Measurements from ENCODE around the gene SIRPA. TPM values are rescaled to one million over a fixed set of nuclear protein-coding genes. Genes with fewer than 3 reads are reported as not detected.

Gene SIRPA
- total and polyA plus RNA-seq, 2 of the 4 experiments (the other 2 are of a cell fraction), result 9.9 to 40.2 TPM

- TF ChIP-seq CEBPB (IDR thresholded peaks at IDR 0.05; ENCODE audit: low read depth, low read length) (peak; percentile 48; the same call in 1 of the 2 replicates), MAZ (IDR thresholded peaks at IDR 0.05; ENCODE audit: borderline replicate concordance, low read depth, low read length) (no peak)
These were observed 70.5 kb downstream of the SIRPA start (continued) for GRCh38 chr20:1965520-1966351.

- Histone ChIP-seq H2BK120ac (ENCODE audit: low read depth, low read length) (no peak overlapping the region), H3K9me3 (ENCODE audit: control insufficient read depth, insufficient read depth, low read length) (no peaks in the 10 kb centered on the region), H3K4me1 (ENCODE audit: control insufficient read depth, insufficient read depth, low read length) (no peaks in the 10 kb centered on the region), H3K56ac (ENCODE audit: extremely low read depth, insufficient read depth, low read length) (no peak overlapping the region), H3K4me2 (ENCODE audit: low read depth, low read length) (no peak overlapping the region), H3K4ac (ENCODE audit: low read depth, low read length) (no peak overlapping the region), H3K14ac (replicated peaks; ENCODE audit: low read depth, low read length) (no peak overlapping the region), H4K8ac (ENCODE audit: low read depth in 2 of 2, low read length in 2 of 2) (no peak overlapping the region), H3K4me3 (ENCODE audit: insufficient read depth, low read depth, low read length) (no peak overlapping the region), H2AK9ac (replicated peaks; ENCODE audit: low read depth, low read length, poor library complexity) (no peak overlapping the region), H3K9me1 (ENCODE audit: insufficient read depth, low read length) (no peaks in the 10 kb centered on the region), H2BK5ac (ENCODE audit: low read depth, low read length, poor library complexity, severe bottlenecking) (no peak overlapping the region), H3K27me3 (ENCODE audit: control insufficient read depth, insufficient read depth, low read length) (peaks cover 42% of the 10 kb centered on the region), H4K20me1 (ENCODE audit: insufficient read depth, low read length) (no peaks in the 10 kb centered on the region), H2BK20ac (ENCODE audit: low read depth, low read length) (no peak overlapping the region), H3K27ac (ENCODE audit: insufficient read depth, low read length) (no peak overlapping the region), H3K9ac (ENCODE audit: low read depth, low read length) (no peak overlapping the region), H4K91ac (ENCODE audit: insufficient read depth, low read depth, low read length) (no peak overlapping the region), H2AK5ac (ENCODE audit: low read depth, low read length) (no peak overlapping the region), H3K36me3 (ENCODE audit: control insufficient read depth, insufficient read depth, low read length) (no peaks in the 10 kb centered on the region), H2BK15ac (ENCODE audit: low read depth, low read length) (no peak overlapping the region), H3K18ac (ENCODE audit: low read depth, low read length) (no peak overlapping the region), H3K79me1 (ENCODE audit: low read depth in 1 of 2, low read length in 2 of 2) (no peaks in the 10 kb centered on the region), H4K5ac (ENCODE audit: low read depth, low read length) (no peak overlapping the region), H2AFZ (replicated peaks; ENCODE audit: low read length, poor library complexity) (no peak overlapping the region), H3K23ac (ENCODE audit: low read depth, low read length) (no peak overlapping the region)
- ChIA-PET POLR2A (ENCODE audit: unreplicated experiment) (no interaction called here), CTCF (no interaction called here)
- in situ Hi-C loops (cut with MboI; ENCODE audit: low sequenced_read_pairs) (loop anchor here (5.0 to 10.0 kb wide), 2 partner anchors 174 to 203 kb away; no protein-coding TSS in a partner anchor), dilution Hi-C loops (cut with HindIII; ENCODE audit: low sequenced_read_pairs, unreplicated experiment) (no loop called here), intact Hi-C loops (cut with micrococcal nuclease) (no loop called here)
- BruUV-seq (replicated peaks), result no TSS peak
- WGBS, 2 experiments (ENCODE audit: extremely low coverage in 2 of 2, insufficient read length in 1 of 2), result no CpG with 5 or more reads among the region's 4 CpGs
- ATAC-seq (ENCODE audit: low read depth) (no peak), DNase-seq (no peak)
- TF ChIP-seq POLR2A (IDR thresholded peaks at IDR 0.05; ENCODE audit: low read depth, low read length) (no peak), RFX5 (IDR thresholded peaks at IDR 0.05; ENCODE audit: low read depth, low read length) (no peak), CHD1 (IDR thresholded peaks at IDR 0.05; ENCODE audit: low read depth, low read length) (no peak), FOS (IDR thresholded peaks at IDR 0.05; ENCODE audit: low read depth, low read length) (no peak), RCOR1 (IDR thresholded peaks at IDR 0.05; ENCODE audit: insufficient replicate concordance, low read length) (no peak), BHLHE40 (IDR thresholded peaks at IDR 0.05; ENCODE audit: low read depth, low read length) (no peak), CEBPB (IDR thresholded peaks at IDR 0.05; ENCODE audit: low read depth, low read length) (no peak), ELK1 (IDR thresholded peaks at IDR 0.05; ENCODE audit: borderline replicate concordance, low read depth, low read length) (no peak), MXI1 (IDR thresholded peaks at IDR 0.05; ENCODE audit: borderline replicate concordance, low read depth, low read length) (no peak), SMC3 (IDR thresholded peaks at IDR 0.05; ENCODE audit: low read depth, low read length) (no peak), NFE2L2 (IDR thresholded peaks at IDR 0.05; ENCODE audit: low read depth, low read length) (no peak), USF2 (IDR thresholded peaks at IDR 0.05; ENCODE audit: low read depth, low read length) (no peak), RAD21 (IDR thresholded peaks at IDR 0.05; ENCODE audit: low read length) (no peak)
These were observed 73.8 kb downstream of the SIRPA start for GRCh38 chr20:1968964-1969363.
